ENCODE measurements around the gene ESAM.
A peak's percentile ranks its signal among the peaks of the same experiment; 100 is the strongest.

Gene ESAM, protein sequence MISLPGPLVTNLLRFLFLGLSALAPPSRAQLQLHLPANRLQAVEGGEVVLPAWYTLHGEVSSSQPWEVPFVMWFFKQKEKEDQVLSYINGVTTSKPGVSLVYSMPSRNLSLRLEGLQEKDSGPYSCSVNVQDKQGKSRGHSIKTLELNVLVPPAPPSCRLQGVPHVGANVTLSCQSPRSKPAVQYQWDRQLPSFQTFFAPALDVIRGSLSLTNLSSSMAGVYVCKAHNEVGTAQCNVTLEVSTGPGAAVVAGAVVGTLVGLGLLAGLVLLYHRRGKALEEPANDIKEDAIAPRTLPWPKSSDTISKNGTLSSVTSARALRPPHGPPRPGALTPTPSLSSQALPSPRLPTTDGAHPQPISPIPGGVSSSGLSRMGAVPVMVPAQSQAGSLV

DNA sequence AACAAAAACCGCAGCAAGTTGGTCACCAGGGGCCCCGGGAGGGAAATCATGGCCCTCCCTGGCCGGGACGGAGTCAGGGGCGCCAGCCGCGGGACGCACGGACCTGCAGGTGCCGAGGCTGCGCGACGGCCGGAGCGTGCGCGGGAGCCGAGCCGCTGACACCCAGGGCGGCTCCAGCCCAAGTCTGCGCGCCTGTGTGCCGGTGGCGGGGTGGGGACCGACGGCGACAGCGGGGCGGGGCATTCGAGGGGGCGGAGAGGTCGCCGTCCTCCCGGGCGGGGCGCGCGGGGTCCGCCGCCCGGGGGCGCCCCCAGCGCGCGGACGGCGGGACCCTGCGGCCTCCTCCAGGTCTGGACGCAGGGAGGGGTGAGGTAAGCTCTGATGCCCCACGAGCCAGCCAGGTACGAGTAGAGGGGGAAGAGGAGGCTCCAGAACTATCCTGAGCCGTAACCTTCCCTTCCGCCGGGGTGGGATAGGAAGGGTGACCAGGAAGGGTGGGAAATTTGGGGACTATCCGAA, at the start of gene ESAM:
ESAM (minus strand) TSS at position 186 of the 519 bp plus-strand sequence; CDS start at position 50, 136 bp downstream.
- peak within 1 kb of the TSS; percentile 51 for H3K4me3 ChIP-seq (ENCODE audit: low read length)
- TF ChIP-seq, protein P1, sequence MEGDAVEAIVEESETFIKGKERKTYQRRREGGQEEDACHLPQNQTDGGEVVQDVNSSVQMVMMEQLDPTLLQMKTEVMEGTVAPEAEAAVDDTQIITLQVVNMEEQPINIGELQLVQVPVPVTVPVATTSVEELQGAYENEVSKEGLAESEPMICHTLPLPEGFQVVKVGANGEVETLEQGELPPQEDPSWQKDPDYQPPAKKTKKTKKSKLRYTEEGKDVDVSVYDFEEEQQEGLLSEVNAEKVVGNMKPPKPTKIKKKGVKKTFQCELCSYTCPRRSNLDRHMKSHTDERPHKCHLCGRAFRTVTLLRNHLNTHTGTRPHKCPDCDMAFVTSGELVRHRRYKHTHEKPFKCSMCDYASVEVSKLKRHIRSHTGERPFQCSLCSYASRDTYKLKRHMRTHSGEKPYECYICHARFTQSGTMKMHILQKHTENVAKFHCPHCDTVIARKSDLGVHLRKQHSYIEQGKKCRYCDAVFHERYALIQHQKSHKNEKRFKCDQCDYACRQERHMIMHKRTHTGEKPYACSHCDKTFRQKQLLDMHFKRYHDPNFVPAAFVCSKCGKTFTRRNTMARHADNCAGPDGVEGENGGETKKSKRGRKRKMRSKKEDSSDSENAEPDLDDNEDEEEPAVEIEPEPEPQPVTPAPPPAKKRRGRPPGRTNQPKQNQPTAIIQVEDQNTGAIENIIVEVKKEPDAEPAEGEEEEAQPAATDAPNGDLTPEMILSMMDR (IDR thresholded peaks at IDR 0.05; ENCODE audit: insufficient read depth, low read depth, low read length, missing control alignments), result no peak
- DNase-seq (ENCODE audit: low read depth), result no peak

DNA sequence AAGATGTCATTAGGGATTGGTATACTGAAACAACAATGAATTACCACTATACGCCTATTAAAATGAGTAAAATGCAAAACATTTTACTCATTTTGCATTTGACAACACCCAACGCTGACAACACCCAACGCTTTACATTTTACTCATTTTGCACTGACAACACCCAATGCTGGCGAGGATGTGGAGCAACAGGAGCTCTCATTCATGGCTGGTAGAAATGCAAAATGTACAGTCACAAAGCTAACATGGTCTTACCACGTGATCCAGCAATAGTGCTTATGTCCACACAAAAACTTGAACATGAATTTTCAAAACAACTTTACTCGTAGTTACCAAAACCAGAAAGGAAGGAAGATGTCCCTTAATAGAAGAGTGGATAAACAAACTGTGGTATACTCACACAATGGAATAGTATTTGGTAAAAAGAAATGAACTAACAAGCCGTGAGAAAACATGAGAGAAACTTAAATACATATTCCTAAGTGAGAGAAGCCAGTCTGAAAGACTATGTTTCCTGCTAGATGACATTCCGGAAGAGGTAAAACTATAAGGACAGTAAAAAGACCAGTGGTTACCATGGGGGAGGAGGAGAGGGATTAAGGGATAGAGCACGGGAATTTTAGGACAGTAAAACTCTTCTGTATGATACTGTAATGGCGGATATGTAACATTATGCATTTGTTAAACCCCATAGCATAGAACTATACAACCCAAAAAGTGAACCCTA, 49.5 kb upstream of the ESAM start:
- H3K4me3 ChIP-seq (ENCODE audit: low read length), result no peak overlapping the region
- DNase-seq (ENCODE audit: low read depth), result no peak
- TF ChIP-seq, protein P1 (IDR thresholded peaks at IDR 0.05; ENCODE audit: insufficient read depth, low read depth, low read length, missing control alignments), result no peak

DNA sequence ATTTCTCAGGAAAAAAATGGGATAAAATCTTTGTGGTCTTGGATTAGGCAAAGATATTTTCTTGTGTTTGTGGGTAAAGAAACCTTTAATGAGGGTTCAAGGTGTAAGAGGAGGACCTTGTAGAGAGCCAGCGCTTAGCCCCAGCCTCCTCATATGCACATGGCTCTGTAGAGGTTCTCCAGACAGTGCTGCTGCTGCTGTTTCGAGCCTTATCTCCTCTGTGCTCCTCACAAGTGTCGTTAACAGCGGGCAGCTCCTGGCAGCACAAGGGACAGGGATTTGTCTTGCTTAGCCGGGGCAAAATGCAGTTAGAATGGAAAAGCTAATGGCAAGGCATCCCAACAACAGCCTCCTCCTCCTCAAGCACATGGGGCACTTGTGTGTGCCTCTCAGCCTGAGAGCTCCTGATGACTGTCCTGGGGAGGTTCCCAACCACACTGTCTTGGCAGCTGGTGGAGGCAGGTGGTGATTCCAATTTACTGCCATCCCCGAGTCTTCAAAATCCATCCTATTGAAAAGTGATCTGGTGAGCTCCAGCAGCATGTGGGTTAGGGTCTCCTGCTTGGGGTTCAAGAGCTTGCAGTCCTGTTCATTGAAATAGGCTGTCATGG, 45.7 kb upstream of the ESAM start:
- TF ChIP-seq, protein P1 (IDR thresholded peaks at IDR 0.05; ENCODE audit: insufficient read depth, low read depth, low read length, missing control alignments), result no peak
- no peak overlapping the region for H3K4me3 ChIP-seq (ENCODE audit: low read length)
- no peak for DNase-seq (ENCODE audit: low read depth)

DNA sequence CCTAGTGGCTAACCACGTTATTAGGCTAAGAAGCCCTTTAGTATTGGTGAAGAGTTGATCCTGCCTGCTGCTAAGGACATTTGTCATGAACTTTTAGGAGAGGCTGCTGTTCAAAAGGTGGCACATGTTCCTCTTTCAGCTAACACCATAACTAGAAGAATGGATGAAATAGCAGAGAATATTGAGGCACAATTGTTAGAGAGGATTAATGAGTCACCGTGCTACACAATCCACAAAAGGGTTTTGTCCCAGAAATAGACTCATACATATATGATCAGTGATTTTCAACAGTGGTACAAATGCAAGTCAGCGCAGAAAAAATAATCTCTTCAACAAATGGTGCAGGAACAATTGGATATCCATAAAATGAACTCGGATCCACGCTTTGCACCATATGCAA, 45.1 kb upstream of the ESAM start:
- TF ChIP-seq, protein P1 (IDR thresholded peaks at IDR 0.05; ENCODE audit: insufficient read depth, low read depth, low read length, missing control alignments), result no peak
- no peak overlapping the region for H3K4me3 ChIP-seq (ENCODE audit: low read length)
- no peak for DNase-seq (ENCODE audit: low read depth)

DNA sequence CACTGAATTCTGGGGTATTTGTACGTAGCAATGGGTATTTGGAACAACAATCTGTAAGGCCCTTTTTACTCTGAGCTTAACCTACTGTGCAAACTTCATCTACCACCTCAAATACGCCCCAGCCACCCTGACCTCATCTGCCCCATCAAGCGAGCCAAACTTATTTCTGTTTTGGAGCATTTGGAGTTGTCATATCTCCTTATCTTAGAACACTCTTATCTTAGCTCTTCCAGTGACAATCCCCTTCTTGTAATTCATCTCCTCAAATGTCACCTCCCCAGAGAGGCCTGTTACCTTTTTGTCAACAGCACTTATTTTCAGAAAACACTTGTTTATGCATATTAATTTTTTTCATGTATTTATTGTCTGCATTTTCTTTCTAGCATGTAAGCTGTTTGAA, 42.8 kb upstream of the ESAM start:
- TF ChIP-seq, protein P1 (IDR thresholded peaks at IDR 0.05; ENCODE audit: insufficient read depth, low read depth, low read length, missing control alignments), result no peak
- H3K4me3 ChIP-seq (ENCODE audit: low read length), result no peak overlapping the region
- no peak for DNase-seq (ENCODE audit: low read depth)

DNA sequence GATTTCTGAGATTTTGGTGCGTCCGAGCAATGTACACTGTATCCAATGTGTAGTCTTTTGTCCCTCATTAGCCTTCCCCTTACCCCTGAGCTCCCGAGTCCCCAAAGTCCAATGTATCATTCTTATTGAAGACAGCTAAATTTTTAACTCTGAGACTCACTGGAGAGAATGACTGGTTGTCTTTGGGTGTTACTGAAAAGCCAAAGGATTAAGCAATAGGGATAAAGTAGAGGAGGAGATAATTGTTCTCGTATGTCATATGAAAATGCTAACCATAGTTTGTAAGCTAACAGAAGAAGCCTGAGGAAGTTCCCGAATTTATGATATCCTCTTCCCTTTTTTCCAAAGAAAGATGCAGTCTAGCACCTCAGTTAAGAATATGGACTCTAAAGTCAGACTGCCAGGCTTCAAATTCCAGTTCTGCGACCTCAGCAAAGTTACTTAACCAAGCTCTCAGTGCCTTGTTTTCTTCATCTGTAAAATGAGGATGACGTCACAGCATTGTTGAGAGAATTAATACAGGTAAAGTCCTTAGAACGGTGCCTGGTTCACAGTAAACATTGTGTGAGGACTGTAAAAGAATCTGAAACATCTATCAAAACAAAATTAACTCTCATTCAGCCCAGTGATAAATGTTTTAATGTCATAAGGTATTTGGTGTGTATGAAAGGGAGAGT, 39.7 kb upstream of the ESAM start:
- peak; percentile 32 for DNase-seq (ENCODE audit: low read depth)
- TF ChIP-seq, protein P1 (IDR thresholded peaks at IDR 0.05; ENCODE audit: insufficient read depth, low read depth, low read length, missing control alignments), result no peak
- no peak overlapping the region for H3K4me3 ChIP-seq (ENCODE audit: low read length)

Data from epithelial cell of esophagus (primary cell).